ENCODE measurements around the gene FRMD5. TPM values are rescaled to one million over a fixed set of nuclear protein-coding genes. Genes with fewer than 3 reads are reported as not detected.
"Not testable (repeated sequence)": the region's sequence is repeated elsewhere in the genome, so short reads cannot be mapped to it uniquely, and the experiment has no call there.

Gene FRMD5
- total RNA-seq, 1 experiment from 2014 or later, result 27.2 TPM

DNA sequence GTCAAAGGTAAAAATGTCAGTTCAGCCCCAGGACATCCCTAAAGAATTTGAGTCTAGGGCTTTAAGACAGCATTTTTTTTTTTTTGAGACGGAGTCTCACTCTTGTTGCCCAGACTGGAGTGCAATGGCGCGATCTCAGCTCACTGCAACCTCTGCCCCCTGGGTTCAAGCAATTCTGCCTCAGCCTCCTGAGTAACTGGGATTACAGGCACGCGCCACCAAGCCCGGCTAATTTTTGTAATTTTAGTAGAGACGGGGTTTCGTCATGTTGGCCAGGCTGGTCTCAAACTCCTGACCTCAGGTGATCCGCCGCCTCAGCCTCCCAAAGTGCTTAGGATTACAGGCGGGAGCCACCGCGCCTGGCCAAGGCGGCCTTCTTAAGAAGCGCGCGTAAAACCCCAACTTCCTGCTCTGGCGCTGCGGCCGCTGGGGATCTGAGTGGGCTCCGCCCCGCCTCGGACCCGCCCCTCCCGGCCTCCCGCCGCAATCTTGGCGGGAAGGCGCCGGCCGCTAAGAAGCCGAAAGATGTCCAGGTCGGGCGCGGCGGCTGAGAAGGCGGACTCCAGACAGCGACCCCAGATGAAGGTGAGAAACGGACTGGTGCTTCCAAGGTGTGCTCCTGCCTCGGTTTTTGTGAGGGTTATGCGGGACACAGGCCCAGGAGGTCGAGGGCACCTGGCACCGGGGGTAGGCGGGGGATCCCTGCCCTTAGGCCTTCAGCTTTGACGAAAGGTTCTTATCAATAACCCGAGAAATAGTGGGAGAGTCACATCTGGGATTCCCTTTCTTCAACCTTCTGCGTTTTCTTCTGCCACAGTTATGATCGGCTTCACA is 368.3 kb downstream of the FRMD5 start, which contains the start of gene WDR76 (continued):
- TF ChIP-seq, protein P1, sequence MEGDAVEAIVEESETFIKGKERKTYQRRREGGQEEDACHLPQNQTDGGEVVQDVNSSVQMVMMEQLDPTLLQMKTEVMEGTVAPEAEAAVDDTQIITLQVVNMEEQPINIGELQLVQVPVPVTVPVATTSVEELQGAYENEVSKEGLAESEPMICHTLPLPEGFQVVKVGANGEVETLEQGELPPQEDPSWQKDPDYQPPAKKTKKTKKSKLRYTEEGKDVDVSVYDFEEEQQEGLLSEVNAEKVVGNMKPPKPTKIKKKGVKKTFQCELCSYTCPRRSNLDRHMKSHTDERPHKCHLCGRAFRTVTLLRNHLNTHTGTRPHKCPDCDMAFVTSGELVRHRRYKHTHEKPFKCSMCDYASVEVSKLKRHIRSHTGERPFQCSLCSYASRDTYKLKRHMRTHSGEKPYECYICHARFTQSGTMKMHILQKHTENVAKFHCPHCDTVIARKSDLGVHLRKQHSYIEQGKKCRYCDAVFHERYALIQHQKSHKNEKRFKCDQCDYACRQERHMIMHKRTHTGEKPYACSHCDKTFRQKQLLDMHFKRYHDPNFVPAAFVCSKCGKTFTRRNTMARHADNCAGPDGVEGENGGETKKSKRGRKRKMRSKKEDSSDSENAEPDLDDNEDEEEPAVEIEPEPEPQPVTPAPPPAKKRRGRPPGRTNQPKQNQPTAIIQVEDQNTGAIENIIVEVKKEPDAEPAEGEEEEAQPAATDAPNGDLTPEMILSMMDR (IDR thresholded peaks at IDR 0.05 in 2 of 3, conservative IDR thresholded peaks at IDR 0.05 in 1 of 3; ENCODE audit: borderline replicate concordance in 1 of 3, insufficient read depth in 1 of 3, low read depth in 2 of 3, low read length in 2 of 3), result no peak
- no peak for TF ChIP-seq EZH2phosphoT487 (IDR thresholded peaks at IDR 0.05; ENCODE audit: borderline replicate concordance)

DNA sequence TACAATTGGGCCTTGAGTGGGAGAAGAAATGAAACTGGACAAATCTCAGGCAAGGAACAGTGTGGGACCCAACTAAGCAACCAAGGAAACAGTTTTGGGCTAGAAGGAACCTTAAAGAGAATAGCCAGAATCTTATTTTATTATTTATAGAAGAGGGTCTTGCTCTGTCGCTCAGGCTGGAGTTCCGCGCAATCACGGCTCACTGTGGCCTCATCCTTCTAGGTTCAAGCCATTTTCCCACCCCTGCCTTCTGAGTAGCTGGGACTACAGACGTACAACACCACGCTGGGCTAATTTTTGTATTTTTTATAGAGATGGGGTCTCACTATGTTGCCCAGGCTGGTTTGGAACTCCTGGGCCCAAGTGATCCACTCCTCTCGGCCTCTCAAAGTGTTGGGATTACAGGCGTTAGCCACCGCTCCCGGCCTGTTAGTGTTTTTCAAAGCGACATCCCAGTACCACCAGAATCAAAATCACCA is 369.0 kb downstream of the FRMD5 start:
- BruUV-seq (replicated peaks), result no TSS peak
- peaks cover 74% of the 10 kb centered on the region for H3K79me2 ChIP-seq (ENCODE audit: insufficient read depth, low read length)
- CTCF ChIA-PET, result no interaction called here
- RAD21 ChIA-PET (ENCODE audit: low non-redundant PET in 1 of 2, low total read pairs in 2 of 2, uncharacterized antibody in 2 of 2, unreplicated experiment in 2 of 2), result no interaction called here
- H3K9me2 ChIP-seq (ENCODE audit: insufficient read depth), result no peaks in the 10 kb centered on the region
- H3K36me3 ChIP-seq (ENCODE audit: control insufficient read depth in 1 of 2, insufficient read depth in 2 of 2, low read length in 2 of 2), result peaks cover 10 to 21% of the 10 kb centered on the region in 2 experiments
- H2AFZ ChIP-seq (ENCODE audit: low read depth, low read length, poor library complexity, severe bottlenecking), result no peak overlapping the region
- DNase-seq (ENCODE audit: low read depth, low spot score) (no peak), ATAC-seq (no peak)
- peak overlapping the region; percentile 74 for H3K4me2 ChIP-seq (ENCODE audit: low read length)
- peaks cover 15 to 41% of the 10 kb centered on the region in 2 experiments for H3K4me1 ChIP-seq (ENCODE audit: control insufficient read depth in 1 of 2, insufficient read depth in 2 of 2, low read length in 2 of 2)
- peak overlapping the region; percentile 65; the same call in 1 of the 2 replicates for H3K27ac ChIP-seq (ENCODE audit: low read depth, low read length)
- no peak for TF ChIP-seq YY1 (IDR thresholded peaks at IDR 0.05; ENCODE audit: extremely low read depth, insufficient replicate concordance, low read depth, low read length)
- TF ChIP-seq, protein P2, sequence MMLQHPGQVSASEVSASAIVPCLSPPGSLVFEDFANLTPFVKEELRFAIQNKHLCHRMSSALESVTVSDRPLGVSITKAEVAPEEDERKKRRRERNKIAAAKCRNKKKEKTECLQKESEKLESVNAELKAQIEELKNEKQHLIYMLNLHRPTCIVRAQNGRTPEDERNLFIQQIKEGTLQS (IDR thresholded peaks at IDR 0.05), result no peak
- TF ChIP-seq ZNF274 (IDR thresholded peaks at IDR 0.05; ENCODE audit: low read depth, low read length), result no peak
- TF ChIP-seq EZH2phosphoT487 (IDR thresholded peaks at IDR 0.05; ENCODE audit: borderline replicate concordance), result no peak
- TF ChIP-seq JUND (IDR thresholded peaks at IDR 0.05), result no peak
- POLR2A ChIA-PET, result no interaction called here
- no peaks in the 10 kb centered on the region for H4K20me1 ChIP-seq (ENCODE audit: insufficient read depth)
- H3K9me3 ChIP-seq (ENCODE audit: control insufficient read depth in 1 of 2, insufficient read depth in 1 of 2, low read depth in 1 of 2, low read length in 2 of 2), result no peaks in the 10 kb centered on the region
- peak overlapping the region; percentile 64 to 77 for H3K4me3 ChIP-seq (replicated peaks in 1 of 2; ENCODE audit: low read depth in 1 of 2, low read length in 2 of 2)
- H3K9ac ChIP-seq (ENCODE audit: low read length), result peak overlapping the region; percentile 77
- H3K27me3 ChIP-seq (ENCODE audit: insufficient read depth, low read length), result no peaks in the 10 kb centered on the region
- intact Hi-C loops (cut with micrococcal nuclease), result no loop called here

DNA sequence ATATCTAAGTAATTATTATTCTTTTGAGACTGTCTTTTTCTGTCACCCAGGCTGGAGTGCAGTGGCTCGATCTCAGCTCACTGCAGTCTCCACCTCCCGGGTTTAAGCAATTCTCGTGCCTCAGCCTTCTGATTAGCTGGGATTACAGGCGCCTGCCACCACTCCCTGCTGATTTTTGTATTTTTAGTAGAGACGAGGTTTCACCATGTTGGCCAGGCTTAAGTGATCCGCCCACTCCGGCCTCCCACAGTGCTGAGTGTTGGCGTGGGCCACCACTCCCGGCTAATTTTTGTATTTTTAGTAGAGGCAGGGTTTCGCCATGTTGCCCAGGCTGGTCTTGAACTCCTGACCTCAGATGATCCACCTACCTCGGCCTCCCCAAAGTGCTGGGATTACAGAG is 369.8 kb downstream of the FRMD5 start:
- H3K9me2 ChIP-seq (ENCODE audit: insufficient read depth); CTCF ChIA-PET; H3K27me3 ChIP-seq (ENCODE audit: insufficient read depth, low read length); H4K20me1 ChIP-seq (ENCODE audit: insufficient read depth); RAD21 ChIA-PET (ENCODE audit: low non-redundant PET in 1 of 2, low total read pairs in 2 of 2, uncharacterized antibody in 2 of 2, unreplicated experiment in 2 of 2); H2AFZ ChIP-seq (ENCODE audit: low read depth, low read length, poor library complexity, severe bottlenecking); BruUV-seq (replicated peaks); DNase-seq (ENCODE audit: low read depth, low spot score); intact Hi-C loops (cut with micrococcal nuclease); H3K9me3 ChIP-seq (ENCODE audit: control insufficient read depth in 1 of 2, insufficient read depth in 1 of 2, low read depth in 1 of 2, low read length in 2 of 2); ATAC-seq; H3K27ac ChIP-seq (ENCODE audit: low read depth, low read length): not testable (repeated sequence)
- POLR2A ChIA-PET, result interaction anchor here (1.1 kb wide), 1 partner anchor 11 kb away, joined by 3 read pairs; no protein-coding TSS in a partner anchor
- peaks cover 75% of the 10 kb centered on the region for H3K79me2 ChIP-seq (ENCODE audit: insufficient read depth, low read length)
- H3K36me3 ChIP-seq (ENCODE audit: control insufficient read depth in 1 of 2, insufficient read depth in 2 of 2, low read length in 2 of 2), result peaks cover 10 to 18% of the 10 kb centered on the region in 2 experiments
- peak overlapping the region; percentile 73 to 90; a peak in 2 of 4 replicates for H3K4me3 ChIP-seq (replicated peaks in 1 of 2; ENCODE audit: low read depth in 1 of 2, low read length in 2 of 2)
- H3K4me2 ChIP-seq (ENCODE audit: low read length), result peak overlapping the region; percentile 89; the same call in 1 of the 2 replicates
- H3K4me1 ChIP-seq (ENCODE audit: control insufficient read depth in 1 of 2, insufficient read depth in 2 of 2, low read length in 2 of 2), result peaks cover 15 to 41% of the 10 kb centered on the region in 2 experiments
- peak overlapping the region; percentile 83 for H3K9ac ChIP-seq (ENCODE audit: low read length)
